Suprapubic skin (tissue), 4 donors: ENCODE measurements around the gene UBR7.

Experiments used
- CTCF ChIP-seq, 2 donors: fragments of 200-600 bp in 1 of 2; fragments of 450-650 bp in 1 of 2; sonication (generic) in 1 of 2; IDR thresholded peaks; one replicate each; pipeline ENCODE4 v1.5.1; 2016 to 2019; ENCODE audit warnings: antibody characterized with exemption in 2 of 2, mild to moderate bottlenecking in 1 of 2, moderate library complexity in 1 of 2
- EP300 ChIP-seq: sonication (generic); formaldehyde crosslinking; IDR thresholded peaks from one replicate; pipeline ENCODE4 v1.6.1; 2017; ENCODE audit warnings: antibody characterized with exemption
- POLR2A ChIP-seq, 2 donors: fragments of 450-650 bp; IDR thresholded peaks; one replicate each; pipeline ENCODE4 v1.6.1; 2017; ENCODE audit warnings: antibody characterized with exemption in 2 of 2, mild to moderate bottlenecking in 2 of 2, moderate library complexity in 2 of 2
- POLR2AphosphoS5 ChIP-seq, 3 donors: sonication (generic); formaldehyde crosslinking; IDR thresholded peaks; one replicate each; pipeline ENCODE4 v1.6.1; 2017; ENCODE audit warnings: antibody characterized with exemption in 3 of 3

- TF ChIP-seq CTCF (IDR thresholded peaks at IDR 0.05) (no peak), POLR2AphosphoS5 (IDR thresholded peaks at IDR 0.05) (no peak), POLR2A (IDR thresholded peaks at IDR 0.05) (no peak), EP300 (no peak)
Observed at GRCh38 chr14:93230539-93230938, 23.5 kb downstream of the UBR7 start.
